GM20000 (cell line): ENCODE measurements around the gene MPEG1.

Experiments
- DNase-seq: peaks from one replicate; pipeline ENCODE4 v3.0.0; 2012; ENCODE audit warnings: low spot score
- CTCF ChIP-seq: IDR thresholded peaks from 2 replicates; pipeline ENCODE4 v1.5.1; 2012; ENCODE audit warnings: mild to moderate bottlenecking, control low read depth; ENCODE audit errors: extremely low read depth, missing control alignments

The MPEG1 gene

GRCh38 chr11:59205648-59206047 is 7.1 kb downstream of the MPEG1 start:
- DNase-seq = no peak
- TF ChIP-seq CTCF = no peak

- no peak for TF ChIP-seq CTCF
- DNase-seq = no peak
Measured at GRCh38 chr11:59204746-59205145, 8.0 kb downstream of the MPEG1 start.

GRCh38 chr11:59201353-59201752 is 11.4 kb downstream of the MPEG1 start:
- no peak for DNase-seq
- TF ChIP-seq CTCF = no peak

- DNase-seq = no peak
- no peak for TF ChIP-seq CTCF
Measured at GRCh38 chr11:59200423-59200746, 12.3 kb downstream of the MPEG1 start.

- TF ChIP-seq CTCF = no peak
- DNase-seq = no peak
Measured at GRCh38 chr11:59199546-59200422, 12.9 kb downstream of the MPEG1 start.

GRCh38 chr11:59198726-59199125 is 14.0 kb downstream of the MPEG1 start:
- DNase-seq = no peak

GRCh38 chr11:59197991-59198390 is 14.7 kb downstream of the MPEG1 start:
- TF ChIP-seq CTCF = no peak
- no peak for DNase-seq

More at GRCh38 chr11:59198726-59199125, 14.0 kb downstream of the MPEG1 start:
- no peak for TF ChIP-seq CTCF
